Fibroblast of upper back skin (primary cell): ENCODE data around the gene RALGAPA2.
A peak's percentile ranks its signal among the peaks of the same experiment; 100 is the strongest.

Experiments
- DNase-seq: peaks from one replicate; pipeline ENCODE4 v3.0.0-alpha.2; 2013

The RALGAPA2 gene

GRCh38 chr20:20393207-20394120 lies 319.0 kb downstream of the RALGAPA2 start:
- DNase-seq: peak; percentile 61

DNA sequence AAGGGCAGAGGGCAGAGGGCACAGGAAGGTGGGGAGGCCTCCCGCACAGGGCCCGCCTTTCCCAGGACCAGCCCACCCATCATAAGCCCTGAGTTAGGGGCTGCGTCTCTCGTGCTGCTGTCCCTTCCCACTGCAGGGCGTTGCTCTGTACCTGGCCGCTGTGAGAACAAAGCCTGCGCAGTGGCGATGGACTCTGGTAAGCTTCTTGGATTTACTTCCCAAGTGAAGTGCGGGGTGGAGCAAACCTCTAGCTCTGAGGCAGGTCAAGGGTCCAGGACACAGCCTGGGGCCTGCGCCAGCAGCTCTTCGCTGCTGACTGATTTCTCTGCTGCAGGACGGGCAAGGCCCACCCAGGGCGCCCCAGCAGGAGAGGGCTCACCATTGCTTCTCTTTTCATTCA lies 320.7 kb downstream of the RALGAPA2 start:
- DNase-seq: no peak

- no peak for DNase-seq
Measured at GRCh38 chr20:20391115-20391514, 321.3 kb downstream of the RALGAPA2 start.

GRCh38 chr20:20390393-20390792 lies 322.1 kb downstream of the RALGAPA2 start:
- DNase-seq: no peak

DNA sequence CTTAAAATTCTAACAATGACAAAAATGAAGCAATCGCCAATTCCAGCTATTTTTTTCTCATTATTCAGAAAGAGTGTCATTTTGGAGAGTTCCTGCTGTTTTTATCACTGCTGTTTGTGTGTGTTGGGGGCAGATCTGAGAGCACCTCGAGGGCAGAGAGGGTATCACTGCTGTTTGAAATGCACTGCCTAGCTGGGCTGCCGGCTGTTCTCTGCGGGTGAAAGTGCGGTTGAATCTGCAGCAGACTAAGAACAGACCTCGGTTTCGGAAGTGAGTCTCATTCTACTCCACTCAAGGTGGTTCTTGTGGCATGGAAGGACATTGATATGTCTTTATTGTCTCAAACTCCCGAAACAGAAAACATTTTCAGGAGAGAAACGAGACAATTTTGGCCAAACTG lies 326.3 kb downstream of the RALGAPA2 start:
- no peak for DNase-seq

DNA sequence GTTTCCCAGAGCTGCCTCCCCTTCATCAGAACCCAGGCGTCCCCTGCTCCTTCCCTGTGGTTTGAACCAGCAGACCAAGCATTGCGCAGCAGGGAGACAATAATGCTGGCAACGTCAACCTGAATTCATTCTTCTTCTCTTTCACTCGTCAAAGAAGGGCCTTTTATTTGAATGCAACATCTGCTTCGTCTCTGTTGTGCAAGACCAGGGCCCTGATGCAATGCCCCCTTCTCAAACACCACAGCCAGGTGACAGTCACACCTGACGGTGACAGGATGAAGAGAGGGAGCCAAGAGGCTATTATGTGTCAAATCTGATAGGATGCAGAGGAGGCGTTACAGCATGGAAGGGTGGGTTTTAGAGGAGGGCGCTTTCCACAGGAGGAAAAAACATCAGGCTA lies 336.6 kb downstream of the RALGAPA2 start:
- no peak for DNase-seq

GRCh38 chr20:20373091-20373571 lies 339.3 kb downstream of the RALGAPA2 start:
- peak; percentile 47 for DNase-seq

DNA sequence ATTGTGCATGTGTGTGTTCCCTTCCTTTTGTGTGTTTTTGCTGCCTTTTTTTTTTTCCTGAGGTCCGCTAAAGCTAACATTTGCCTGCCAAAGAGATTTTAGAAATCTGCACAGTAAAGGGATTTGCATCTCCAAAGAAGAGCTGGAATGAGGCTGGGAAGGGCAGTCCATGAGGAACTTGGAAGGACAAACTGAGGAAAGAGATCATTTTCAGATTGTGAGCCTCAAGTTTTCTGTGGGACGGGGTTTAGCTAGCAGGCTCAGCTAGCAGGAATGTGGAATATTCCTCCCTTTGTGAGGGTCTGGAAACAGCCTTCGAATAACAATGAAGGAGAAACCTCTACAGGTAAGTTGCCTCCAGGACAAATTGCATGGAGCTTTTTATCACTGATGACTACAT lies 340.8 kb downstream of the RALGAPA2 start:
- no peak for DNase-seq

GRCh38 chr20:20371083-20371482 lies 341.4 kb downstream of the RALGAPA2 start:
- no peak for DNase-seq

- no peak for DNase-seq
Measured at GRCh38 chr20:20370094-20370575, 342.3 kb downstream of the RALGAPA2 start.

DNA sequence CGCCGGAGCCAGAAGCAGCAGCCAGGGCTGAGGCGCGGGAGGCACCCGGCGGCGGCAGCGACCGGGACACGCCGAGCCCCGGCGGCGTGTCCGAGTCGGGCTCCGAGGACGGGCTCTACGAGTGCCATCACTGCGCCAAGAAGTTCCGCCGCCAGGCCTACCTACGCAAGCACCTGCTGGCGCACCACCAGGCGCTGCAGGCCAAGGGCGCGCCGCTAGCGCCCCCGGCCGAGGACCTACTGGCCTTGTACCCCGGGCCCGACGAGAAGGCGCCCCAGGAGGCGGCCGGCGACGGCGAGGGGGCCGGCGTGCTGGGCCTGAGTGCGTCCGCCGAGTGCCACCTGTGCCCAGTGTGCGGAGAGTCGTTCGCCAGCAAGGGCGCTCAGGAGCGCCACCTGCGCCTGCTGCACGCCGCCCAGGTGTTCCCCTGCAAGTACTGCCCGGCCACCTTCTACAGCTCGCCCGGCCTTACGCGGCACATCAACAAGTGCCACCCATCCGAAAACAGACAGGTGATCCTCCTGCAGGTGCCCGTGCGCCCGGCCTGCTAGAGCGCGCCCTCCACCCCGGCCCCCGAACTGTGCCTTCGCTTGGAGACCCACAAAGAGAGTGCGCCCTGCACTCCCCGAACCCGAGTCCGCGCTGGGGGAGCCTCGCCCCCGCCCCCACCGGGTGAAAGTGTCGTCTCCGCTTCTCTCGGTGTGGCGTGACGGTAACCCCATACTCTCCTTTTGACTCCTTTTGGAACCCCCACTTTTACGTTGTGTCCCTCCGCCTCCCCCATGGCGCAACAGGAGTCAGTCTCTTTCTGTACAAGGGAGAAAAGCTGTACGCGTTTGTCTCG lies 343.0 kb downstream of the RALGAPA2 start:
- no peak for DNase-seq

DNA sequence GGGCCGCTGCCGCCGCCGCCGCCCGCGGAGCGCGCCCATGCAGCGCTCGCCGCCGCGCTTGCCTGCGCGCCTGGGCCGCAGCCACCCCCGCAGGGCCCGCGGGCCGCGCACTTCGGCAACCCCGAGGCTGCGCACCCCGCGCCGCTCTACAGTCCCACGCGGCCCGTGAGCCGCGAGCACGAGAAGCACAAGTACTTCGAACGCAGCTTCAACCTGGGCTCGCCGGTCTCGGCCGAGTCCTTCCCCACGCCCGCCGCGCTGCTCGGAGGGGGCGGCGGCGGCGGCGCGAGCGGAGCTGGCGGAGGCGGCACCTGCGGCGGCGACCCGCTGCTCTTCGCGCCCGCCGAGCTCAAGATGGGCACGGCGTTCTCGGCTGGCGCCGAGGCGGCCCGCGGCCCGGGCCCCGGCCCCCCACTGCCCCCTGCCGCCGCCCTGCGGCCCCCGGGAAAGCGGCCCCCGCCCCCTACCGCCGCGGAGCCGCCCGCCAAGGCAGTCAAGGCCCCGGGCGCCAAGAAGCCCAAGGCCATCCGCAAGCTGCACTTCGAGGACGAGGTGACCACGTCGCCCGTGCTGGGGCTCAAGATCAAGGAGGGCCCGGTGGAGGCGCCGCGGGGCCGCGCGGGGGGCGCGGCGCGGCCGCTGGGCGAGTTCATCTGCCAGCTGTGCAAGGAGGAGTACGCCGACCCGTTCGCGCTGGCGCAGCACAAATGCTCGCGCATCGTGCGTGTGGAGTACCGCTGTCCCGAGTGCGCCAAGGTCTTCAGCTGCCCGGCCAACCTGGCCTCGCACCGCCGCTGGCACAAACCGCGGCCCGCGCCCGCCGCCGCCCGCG lies 343.8 kb downstream of the RALGAPA2 start:
- no peak for DNase-seq

DNA sequence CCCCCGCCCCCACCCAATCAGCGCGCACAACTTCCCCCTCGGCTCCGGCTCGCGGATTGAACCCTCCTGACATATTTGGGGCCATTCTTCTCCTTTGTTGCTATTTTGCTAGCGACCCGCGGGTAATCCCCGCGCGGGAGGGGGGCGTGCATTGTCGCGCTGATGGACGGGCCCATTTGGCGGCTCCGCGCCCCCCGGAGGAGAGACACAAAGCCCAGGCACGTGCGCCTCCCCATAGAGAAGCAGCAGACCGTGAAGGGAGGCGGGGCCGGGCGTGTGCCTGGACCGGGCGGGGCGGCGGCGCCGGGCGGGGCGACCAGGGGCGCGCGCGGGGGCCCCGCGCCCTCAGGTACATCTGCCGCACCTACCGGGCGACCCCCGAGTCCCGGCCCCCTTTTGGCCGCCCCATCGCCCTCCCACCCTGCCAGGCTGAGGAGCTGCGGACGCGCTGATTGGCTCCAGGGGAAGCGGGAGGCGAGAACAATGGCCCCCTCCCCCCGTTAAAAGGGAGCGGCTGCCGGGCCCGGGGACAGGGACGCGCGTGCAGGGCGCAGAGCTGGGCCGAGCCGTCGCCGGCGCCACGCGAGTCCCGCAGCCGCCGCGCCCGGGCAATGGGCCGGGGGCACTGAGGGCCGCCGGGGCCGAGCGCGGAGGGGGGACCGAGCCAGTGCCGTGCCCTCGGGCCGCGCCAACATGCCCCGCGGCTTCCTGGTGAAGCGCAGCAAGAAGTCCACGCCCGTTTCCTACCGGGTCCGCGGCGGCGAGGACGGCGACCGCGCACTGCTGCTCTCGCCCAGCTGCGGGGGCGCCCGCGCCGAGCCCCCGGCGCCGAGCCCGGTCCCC lies 344.6 kb downstream of the RALGAPA2 start, which contains the start of gene INSM1:
TSS of gene INSM1 (plus strand) at position 530 of the 843 bp plus-strand sequence. CDS start at position 694, 164 bp downstream.
- DNase-seq: no peak

DNA sequence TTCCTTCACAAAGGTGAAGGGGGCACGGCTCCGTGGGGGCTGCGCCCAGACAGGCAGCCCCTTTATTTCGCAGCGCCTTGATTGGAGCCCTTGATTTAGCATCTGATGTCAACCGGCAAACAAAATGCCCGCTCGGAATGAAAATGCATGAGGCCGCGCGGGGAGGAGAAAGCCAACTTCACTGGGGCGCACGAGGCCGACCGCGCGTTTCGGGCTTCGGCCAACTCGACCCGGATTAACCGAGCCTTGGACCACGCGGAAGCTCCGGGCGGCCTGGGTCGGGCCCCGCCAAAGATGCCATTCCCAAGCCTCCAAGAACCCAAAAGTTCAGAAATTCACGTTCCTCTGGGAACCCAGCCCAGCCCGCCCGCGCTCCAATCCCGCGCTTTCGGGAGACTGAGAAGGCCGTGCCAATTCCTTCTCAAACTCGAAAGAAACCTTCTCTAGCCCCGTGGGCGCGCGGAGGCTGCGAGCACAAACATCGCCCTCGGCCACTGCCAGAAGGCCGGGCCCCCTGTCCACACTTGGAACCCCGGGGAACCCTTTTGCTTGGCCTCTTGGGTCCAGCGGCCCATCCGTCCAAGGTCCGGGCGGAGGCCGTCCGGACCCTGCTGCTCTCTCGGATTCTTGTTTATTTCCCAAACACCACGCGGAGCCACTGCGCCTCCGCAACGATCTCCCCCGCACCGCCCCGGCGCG lies 345.4 kb downstream of the RALGAPA2 start:
- no peak for DNase-seq

DNA sequence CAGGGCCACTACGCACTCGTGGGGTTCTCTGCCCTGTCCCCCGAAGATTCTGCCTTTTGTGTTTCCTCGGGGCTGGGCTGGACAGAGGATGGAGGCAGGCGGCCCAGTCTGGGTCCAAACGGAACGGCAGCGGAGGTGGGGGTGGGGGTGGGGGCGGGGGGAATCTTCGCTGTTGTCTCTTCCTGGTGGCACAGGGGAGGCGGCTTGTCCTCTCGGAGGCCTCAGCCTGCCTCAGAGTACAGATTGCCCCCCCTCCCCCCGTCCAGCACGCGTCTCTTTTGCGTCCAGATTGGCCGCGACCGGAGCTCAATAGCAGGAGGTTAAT lies 345.9 kb downstream of the RALGAPA2 start:
- no peak for DNase-seq

GRCh38 chr20:20365480-20366161 lies 346.8 kb downstream of the RALGAPA2 start:
- DNase-seq: no peak

GRCh38 chr20:20364593-20365479 lies 347.6 kb downstream of the RALGAPA2 start:
- DNase-seq: no peak

DNA sequence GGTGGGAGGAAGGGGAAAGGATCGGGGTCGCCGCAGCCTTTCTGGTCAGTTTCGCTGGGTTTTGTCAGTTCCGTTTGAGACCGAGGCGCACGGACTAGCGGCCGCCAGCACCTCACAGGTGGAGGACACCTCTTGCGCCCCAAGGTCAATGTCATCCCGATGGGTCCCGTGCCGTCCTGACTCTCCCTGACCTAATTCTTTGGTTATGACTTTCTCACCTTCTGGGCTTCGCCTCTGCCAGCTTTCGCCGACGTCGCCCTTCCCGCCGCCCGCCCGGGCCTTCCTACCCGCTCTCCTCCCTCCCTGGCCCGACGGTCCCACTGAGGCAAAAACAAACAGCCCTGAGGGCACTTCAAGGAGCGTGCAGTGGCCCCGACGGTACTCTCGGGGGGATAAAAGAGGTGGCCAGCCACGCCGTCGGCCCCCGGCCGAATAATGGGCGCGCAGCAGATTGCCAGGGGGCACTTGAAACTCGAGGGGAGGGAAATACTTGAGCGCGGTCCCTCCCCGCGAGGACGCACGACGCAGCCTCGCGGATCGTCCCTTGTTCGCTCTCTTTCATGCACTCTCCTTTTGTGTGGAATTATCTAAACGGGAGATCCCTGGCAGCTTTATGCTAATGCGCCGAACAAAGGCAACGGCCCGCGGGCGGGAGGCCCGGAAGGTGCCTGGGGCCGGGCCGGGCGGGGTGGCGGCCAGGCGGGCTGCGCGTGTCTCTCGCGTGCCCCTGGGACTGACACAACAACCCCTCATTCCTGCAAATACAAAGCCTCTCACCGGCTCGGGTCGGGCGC lies 348.4 kb downstream of the RALGAPA2 start:
- DNase-seq: no peak

GRCh38 chr20:20363434-20363798 lies 349.0 kb downstream of the RALGAPA2 start:
- DNase-seq: no peak
